BE2C (cell line): ENCODE data around the gene TBX2.

Experiments
- DNase-seq: peaks from one replicate; pipeline ENCODE4 v3.0.0-alpha.2; 2020
- H3K27me3 ChIP-seq: fragments of 250-450 bp; sonication (Bioruptor Pico); 2 replicates; pipeline ENCODE4 v1.5.1; 2020; ENCODE audit warnings: mild to moderate bottlenecking
- H3K36me3 ChIP-seq: fragments of 250-450 bp; sonication (Bioruptor Pico); 2 replicates; pipeline ENCODE4 v1.5.1; 2020; ENCODE audit warnings: mild to moderate bottlenecking
- H3K4me1 ChIP-seq: fragments of 250-450 bp; sonication (Bioruptor Pico); 2 replicates; pipeline ENCODE4 v1.5.1; 2020
- H3K4me3 ChIP-seq: 2 replicates; pipeline ENCODE4 v1.5.1; 2011; ENCODE audit warnings: low read depth, low read length
- H3K9me3 ChIP-seq: fragments of 250-450 bp; sonication (Bioruptor Pico); 2 replicates; pipeline ENCODE4 v1.5.1; 2020
- TF ChIP-seq, protein P1 (sequence below): IDR thresholded peaks from 2 replicates; pipeline ENCODE4 v1.5.1; 2012; ENCODE audit warnings: mild to moderate bottlenecking, low read depth, low read length

TBX2 gene

DNA sequence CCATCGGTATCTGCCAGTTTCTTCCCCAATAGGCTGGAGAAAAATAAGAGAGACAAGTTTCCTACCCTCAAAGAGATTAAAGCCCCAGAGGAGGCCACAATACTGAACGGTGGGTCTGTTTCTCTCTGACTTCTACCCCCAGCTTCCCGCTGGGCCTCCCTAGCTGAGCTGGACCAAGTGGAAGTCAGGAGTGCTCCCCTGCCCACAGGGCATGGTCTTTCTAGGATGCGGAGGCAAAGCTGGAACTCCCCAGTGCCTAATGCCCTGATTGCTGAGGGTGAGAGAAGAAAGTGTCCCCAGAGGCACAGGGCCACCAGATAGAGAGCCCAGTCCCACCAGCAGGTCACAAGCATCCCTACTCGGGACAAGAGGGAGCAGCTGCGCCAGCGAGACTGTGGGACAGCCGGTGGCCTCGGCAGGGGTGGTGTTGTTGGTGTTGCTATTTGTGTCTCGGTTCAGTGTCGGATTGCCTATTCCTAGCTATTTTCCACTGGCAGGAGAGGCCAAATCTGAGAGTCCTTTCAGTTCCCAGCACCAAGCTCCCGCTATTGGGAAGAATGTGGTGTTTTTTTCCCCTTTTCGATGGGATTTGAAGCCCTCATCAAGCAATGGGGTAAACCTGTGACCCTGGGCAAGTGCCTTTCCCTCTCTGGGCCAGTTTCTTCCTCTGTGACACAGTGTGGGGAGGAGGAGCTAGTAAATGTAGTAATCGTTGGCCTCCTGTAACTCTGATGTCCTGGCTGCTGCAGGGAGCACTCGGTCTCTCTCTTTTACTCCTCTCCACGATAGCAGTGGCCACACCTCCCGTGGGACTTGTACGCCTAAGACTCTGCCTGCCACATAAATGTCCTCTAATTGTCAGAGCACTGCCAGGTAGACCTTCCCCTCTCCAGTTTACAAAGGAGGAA, 22.5 kb upstream of the TBX2 start:
- H3K4me1 ChIP-seq: peaks cover 45% of the 10 kb centered on the region
- DNase-seq: no peak
- TF ChIP-seq, protein P1, sequence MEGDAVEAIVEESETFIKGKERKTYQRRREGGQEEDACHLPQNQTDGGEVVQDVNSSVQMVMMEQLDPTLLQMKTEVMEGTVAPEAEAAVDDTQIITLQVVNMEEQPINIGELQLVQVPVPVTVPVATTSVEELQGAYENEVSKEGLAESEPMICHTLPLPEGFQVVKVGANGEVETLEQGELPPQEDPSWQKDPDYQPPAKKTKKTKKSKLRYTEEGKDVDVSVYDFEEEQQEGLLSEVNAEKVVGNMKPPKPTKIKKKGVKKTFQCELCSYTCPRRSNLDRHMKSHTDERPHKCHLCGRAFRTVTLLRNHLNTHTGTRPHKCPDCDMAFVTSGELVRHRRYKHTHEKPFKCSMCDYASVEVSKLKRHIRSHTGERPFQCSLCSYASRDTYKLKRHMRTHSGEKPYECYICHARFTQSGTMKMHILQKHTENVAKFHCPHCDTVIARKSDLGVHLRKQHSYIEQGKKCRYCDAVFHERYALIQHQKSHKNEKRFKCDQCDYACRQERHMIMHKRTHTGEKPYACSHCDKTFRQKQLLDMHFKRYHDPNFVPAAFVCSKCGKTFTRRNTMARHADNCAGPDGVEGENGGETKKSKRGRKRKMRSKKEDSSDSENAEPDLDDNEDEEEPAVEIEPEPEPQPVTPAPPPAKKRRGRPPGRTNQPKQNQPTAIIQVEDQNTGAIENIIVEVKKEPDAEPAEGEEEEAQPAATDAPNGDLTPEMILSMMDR: no peak
- no peaks in the 10 kb centered on the region for H3K27me3 ChIP-seq
- H3K4me3 ChIP-seq: no peak overlapping the region
- H3K9me3 ChIP-seq: no peaks in the 10 kb centered on the region
- no peaks in the 10 kb centered on the region for H3K36me3 ChIP-seq

DNA sequence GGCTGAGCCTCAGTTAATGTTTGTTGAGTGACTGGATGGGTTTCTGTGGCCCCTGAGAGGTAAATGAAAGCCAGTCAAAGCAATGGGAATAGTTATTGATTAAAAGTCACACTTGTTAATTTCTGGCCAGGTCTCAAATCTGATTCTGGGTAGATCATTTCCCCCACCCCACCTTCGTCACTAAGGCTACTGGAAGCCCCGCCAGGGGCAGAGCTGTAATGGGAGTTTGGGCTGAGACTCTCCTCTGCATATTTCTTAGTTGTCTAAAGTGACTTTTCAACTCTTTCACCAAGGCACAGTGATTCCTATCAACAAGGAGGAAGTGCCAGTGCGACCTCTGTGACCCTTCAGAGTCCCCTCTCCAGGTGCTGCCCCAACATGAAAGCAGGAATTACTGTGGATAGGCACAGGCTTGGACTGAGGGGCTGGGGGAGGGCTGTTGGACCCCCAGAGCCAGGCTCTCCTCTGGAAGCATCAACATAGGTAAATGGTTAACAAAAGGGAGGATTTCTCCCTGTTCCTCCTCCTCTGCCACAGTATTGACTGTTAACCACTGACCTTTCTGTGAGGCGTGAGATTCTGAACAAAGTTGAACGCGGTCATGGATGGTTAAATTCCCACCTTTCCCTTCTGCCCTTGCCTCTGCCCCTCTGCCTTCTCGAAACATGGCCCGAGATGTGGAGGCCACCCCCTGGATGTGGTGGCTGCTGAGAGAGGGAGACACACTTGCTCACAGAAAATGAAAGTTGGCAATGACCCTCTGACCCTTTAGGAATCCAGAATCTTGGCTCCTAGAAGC, 20.8 kb upstream of the TBX2 start:
- TF ChIP-seq, protein P1: no peak
- no peak for DNase-seq
- Histone ChIP-seq H3K36me3 (no peaks in the 10 kb centered on the region), H3K4me1 (peaks cover 56% of the 10 kb centered on the region), H3K9me3 (no peaks in the 10 kb centered on the region), H3K4me3 (no peak overlapping the region), H3K27me3 (no peaks in the 10 kb centered on the region)

DNA sequence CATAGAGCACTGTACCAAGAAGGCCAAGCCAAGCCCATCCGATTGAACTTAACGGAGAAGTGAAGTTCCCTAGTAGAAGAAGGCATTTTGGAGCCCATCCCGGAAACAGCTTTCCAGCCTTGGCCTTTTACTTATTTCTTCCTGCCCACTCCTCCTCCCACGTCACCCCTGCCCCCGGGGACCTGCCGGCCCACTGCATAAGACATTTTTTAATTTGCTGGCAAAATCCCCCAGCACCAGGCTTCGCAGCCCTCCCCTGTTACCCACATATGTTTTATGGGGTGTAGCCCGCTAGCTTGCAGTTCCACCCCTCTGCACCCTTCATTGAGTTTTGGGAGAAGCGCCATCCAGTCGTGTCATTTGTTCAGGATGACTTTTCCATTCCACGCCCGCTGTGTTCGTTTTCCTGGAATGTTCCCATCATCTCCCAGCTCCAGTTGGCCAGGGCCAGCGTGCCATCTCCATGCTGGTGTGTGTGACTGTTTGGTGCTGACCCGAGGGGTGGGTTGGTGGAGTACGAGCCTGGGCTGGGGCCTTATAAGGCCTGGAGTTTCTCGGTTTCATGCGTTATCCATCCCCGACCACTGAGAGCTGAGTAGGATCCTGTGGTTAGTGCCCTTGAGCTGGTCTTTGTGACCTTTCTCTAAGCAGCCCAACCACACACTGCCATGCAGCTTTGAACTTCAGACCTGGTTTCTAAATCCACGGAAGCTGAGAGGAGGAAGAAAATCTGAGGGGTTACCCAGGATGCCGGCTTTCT, 20.0 kb upstream of the TBX2 start:
- H3K9me3 ChIP-seq: no peaks in the 10 kb centered on the region
- H3K27me3 ChIP-seq: no peaks in the 10 kb centered on the region
- no peaks in the 10 kb centered on the region for H3K36me3 ChIP-seq
- no peak for DNase-seq
- TF ChIP-seq, protein P1: no peak
- H3K4me3 ChIP-seq: no peak overlapping the region
- H3K4me1 ChIP-seq: peaks cover 62% of the 10 kb centered on the region

DNA sequence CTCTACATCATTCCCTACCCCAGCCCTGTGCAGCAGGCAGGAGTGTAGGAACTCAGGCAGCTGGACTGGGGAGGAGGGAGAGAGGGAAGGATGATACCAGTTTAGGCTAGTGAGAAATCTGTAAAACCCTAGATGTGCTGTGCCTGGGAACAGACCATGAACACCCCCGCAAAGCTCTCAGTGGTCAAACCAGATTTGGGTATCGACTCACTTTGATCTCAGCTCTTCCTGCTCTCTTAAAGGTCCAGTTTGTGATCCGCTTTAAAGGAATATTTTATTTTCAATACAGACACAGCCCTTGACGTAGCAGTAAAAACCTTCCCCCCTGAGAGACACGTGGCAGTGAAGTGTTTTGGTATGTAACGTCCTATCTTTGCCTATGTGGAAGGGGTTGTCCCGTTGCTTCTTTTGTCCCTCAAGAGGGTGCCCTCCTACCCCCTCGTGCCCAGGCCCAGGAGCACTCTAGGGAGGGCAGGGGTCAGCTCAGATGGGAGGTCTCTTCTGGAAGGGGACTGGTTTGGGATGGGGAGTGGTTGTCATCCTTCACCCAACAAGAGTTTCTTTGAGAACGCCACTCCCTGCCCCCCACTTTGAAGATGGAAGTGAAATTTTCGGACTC, 19.3 kb upstream of the TBX2 start:
- TF ChIP-seq, protein P1: no peak
- Histone ChIP-seq H3K4me1 (peaks cover 63% of the 10 kb centered on the region), H3K27me3 (no peaks in the 10 kb centered on the region), H3K36me3 (no peaks in the 10 kb centered on the region), H3K9me3 (no peaks in the 10 kb centered on the region), H3K4me3 (peak overlapping the region; percentile 17; the same call in 1 of the 2 replicates)
- peak; percentile 37 for DNase-seq

DNA sequence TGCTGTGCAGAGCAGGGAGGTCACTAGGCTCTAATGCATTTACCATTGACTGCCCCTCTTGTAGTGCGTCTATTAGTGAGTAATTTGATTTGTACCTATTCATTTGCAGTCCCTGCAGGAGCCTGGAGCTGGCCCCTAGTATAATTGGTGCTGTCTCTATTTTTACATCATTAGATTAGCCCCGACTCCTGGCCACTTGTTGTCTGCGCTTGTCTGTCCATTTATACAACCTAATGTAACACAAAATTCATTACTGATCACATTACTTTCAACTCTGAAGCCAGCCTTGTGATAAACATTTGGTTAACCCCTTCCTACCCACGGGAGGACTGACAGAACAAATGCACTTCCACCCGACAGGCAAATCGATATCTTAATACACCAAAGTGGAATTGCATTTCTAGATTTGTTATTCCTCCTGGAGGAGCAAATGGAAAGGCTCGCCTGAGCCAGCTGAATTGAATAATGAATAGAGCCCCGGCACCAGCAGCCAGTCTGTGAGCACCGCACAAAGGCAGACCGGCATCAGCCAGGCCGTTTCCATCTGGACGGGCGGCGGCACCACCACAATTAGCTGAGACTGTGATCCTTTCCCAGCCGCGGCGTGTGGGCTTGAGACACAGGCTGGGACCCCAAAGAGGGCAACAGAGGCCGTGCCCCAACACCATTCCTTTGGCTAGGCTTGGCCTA, 18.7 kb upstream of the TBX2 start:
- peak overlapping the region; percentile 31 for H3K4me3 ChIP-seq
- TF ChIP-seq, protein P1: no peak

More for the DNA sequence above, 18.7 kb upstream of the TBX2 start:
- no peaks in the 10 kb centered on the region for H3K27me3 ChIP-seq
- peak; percentile 84 for DNase-seq
- no peaks in the 10 kb centered on the region for H3K36me3 ChIP-seq
- no peaks in the 10 kb centered on the region for H3K9me3 ChIP-seq
- H3K4me1 ChIP-seq: peaks cover 66% of the 10 kb centered on the region
